Measurements from ENCODE around the gene NFIL3.

DNA sequence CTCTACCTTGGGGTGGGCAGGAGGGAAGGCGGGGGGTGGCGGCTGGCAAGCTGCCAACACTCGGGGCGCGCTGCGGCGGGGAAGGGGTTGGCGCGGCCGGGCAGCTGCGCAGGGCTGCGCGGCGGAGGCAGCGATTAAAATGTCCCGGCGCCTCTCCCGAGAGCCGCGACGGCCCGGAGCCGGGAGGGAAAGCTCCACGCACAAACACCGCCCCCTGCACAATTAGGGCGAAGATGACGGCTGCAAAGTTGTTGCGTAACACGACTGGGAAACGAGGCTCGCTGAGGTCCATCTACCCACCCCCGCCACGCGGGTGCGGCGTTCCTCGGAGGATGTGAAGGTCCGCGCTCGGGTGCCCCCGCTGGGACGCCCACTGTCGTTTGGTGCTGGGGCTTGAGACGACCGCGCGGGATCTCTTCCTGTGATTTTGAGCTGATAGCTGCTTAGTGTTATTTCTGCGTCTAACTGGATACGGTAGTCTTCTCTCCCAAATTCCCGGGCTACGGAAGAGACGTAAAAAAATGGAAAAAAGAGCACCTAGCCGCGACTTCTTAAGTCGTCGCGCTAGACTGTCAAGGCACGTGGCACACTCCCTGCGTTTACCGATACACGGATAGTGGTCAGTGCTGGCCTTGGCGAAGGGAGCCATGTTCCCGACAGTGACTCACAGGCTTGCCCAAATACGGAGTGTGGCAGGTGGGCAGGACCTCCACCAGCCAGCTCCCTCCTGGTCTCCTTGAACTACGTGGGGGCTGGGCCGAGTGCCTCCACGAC, 958 bp upstream of the NFIL3 start:
- TF ChIP-seq, protein P1, sequence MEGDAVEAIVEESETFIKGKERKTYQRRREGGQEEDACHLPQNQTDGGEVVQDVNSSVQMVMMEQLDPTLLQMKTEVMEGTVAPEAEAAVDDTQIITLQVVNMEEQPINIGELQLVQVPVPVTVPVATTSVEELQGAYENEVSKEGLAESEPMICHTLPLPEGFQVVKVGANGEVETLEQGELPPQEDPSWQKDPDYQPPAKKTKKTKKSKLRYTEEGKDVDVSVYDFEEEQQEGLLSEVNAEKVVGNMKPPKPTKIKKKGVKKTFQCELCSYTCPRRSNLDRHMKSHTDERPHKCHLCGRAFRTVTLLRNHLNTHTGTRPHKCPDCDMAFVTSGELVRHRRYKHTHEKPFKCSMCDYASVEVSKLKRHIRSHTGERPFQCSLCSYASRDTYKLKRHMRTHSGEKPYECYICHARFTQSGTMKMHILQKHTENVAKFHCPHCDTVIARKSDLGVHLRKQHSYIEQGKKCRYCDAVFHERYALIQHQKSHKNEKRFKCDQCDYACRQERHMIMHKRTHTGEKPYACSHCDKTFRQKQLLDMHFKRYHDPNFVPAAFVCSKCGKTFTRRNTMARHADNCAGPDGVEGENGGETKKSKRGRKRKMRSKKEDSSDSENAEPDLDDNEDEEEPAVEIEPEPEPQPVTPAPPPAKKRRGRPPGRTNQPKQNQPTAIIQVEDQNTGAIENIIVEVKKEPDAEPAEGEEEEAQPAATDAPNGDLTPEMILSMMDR (IDR thresholded peaks at IDR 0.05; ENCODE audit: low read length) = peak; percentile 13
- TF ChIP-seq EZH2 (optimal IDR thresholded peaks at IDR 0.05; ENCODE audit: low read depth, low read length) = no peak

All from MM.1S (cell line).